Smooth muscle cell (in vitro differentiated cells): ENCODE data around the gene MRPL52. TPM values are rescaled to one million over a fixed set of nuclear protein-coding genes. Genes with fewer than 3 reads are reported as not detected.

Experiments
- DNase-seq: peaks from one replicate; lab custom pipeline; 2025; ENCODE audit not compliant: unreplicated experiment; lab: John Stamatoyannopoulos, UW
- H2AFZ ChIP-seq: fragments of 200-600 bp; sonication (generic); 2 replicates; pipeline ENCODE4 v1.6.0; 2016; ENCODE audit warnings: antibody characterized with exemption, low read depth, mild to moderate bottlenecking
- H3F3A ChIP-seq: fragments of 200-600 bp; sonication (generic); 2 replicates; pipeline ENCODE4 v1.6.0; 2017; ENCODE audit warnings: antibody characterized with exemption, low read depth
- H3K27ac ChIP-seq: fragments of 200-600 bp; sonication (generic); 2 replicates; pipeline ENCODE4 v1.5.1; 2016; ENCODE audit warnings: low read depth, mild to moderate bottlenecking
- H3K27me3 ChIP-seq: fragments of 200-600 bp; sonication (generic); 2 replicates; pipeline ENCODE4 v1.6.1; 2016; ENCODE audit warnings: low read depth, mild to moderate bottlenecking
- H3K36me3 ChIP-seq: fragments of 200-600 bp; sonication (generic); 2 replicates; pipeline ENCODE4 v1.5.1; 2016; ENCODE audit warnings: low read depth
- H3K4me1 ChIP-seq: fragments of 200-600 bp; sonication (generic); 2 replicates; pipeline ENCODE4 v1.5.1; 2016; ENCODE audit warnings: low read depth
- H3K4me2 ChIP-seq: fragments of 200-600 bp; sonication (generic); 2 replicates; pipeline ENCODE4 v1.6.0; 2016; ENCODE audit warnings: mild to moderate bottlenecking
- H3K4me3 ChIP-seq: fragments of 200-600 bp; sonication (generic); 2 replicates; pipeline ENCODE4 v1.5.1; 2016; ENCODE audit warnings: mild to moderate bottlenecking
- H3K79me2 ChIP-seq: fragments of 200-600 bp; sonication (generic); 2 replicates; pipeline ENCODE4 v1.6.0; 2016; ENCODE audit warnings: low read depth, mild to moderate bottlenecking
- H3K9ac ChIP-seq: fragments of 200-600 bp; sonication (generic); 2 replicates; pipeline ENCODE4 v1.6.0; 2016; ENCODE audit warnings: low read depth
- H3K9me3 ChIP-seq: fragments of 200-600 bp; sonication (generic); replicated peaks from 2 replicates; pipeline ENCODE4 v1.5.1; 2016; ENCODE audit warnings: low read depth
- H4K20me1 ChIP-seq: fragments of 200-600 bp; sonication (generic); 2 replicates; pipeline ENCODE4 v1.6.0; 2016; ENCODE audit warnings: low read depth
- WGBS: methylation state at CpG from one replicate; pipeline ENCODE4 v1.1.7; 2016; ENCODE audit warnings: low lambda C conversion rate; 5-methylcytosine and 5-hydroxymethylcytosine counted together
- polyA plus RNA-seq: library from polyadenylated mRNA; unstranded; fragments of >200 nt; fragmentation: Nextera tagmentation; extraction: Ambion mirVana; gene quantifications from 2 replicates; pipeline ENCODE4 v1.2.1, GENCODE V29; 2016
- total RNA-seq: library from RNA; depleted of rRNA; stranded (reverse); fragments of >200 nt; gene quantifications from 2 replicates; pipeline ENCODE4 v1.2.3, GENCODE V29; 2014
- TF ChIP-seq, protein P1 (sequence below): fragments of 200-600 bp; sonication (generic); IDR thresholded peaks from 2 replicates; pipeline ENCODE4 v1.5.1; 2017; ENCODE audit warnings: borderline replicate concordance, mild to moderate bottlenecking, antibody characterized with exemption; ENCODE audit not compliant: insufficient read depth, poor library complexity, severe bottlenecking

Gene MRPL52
- total and polyA plus RNA-seq, 2 experiments from 2014 or later = 220 to 274 TPM

GRCh38 chr14:22845821-22846625 lies 16.3 kb downstream of the MRPL52 start:
- peak overlapping the region; percentile 46 for H3K4me2 ChIP-seq
- 94% methylated on average over 18 of the region's 26 CpGs for WGBS
- peaks cover 40% of the 10 kb centered on the region for H4K20me1 ChIP-seq
- H3K27ac ChIP-seq = peak overlapping the region; percentile 100
- no peak for DNase-seq
- H3K9ac ChIP-seq = peak overlapping the region; percentile 80
- peaks cover 60% of the 10 kb centered on the region for H3F3A ChIP-seq
- no peaks in the 10 kb centered on the region for H3K36me3 ChIP-seq
- H3K9me3 ChIP-seq = no peaks in the 10 kb centered on the region
- peaks cover 37% of the 10 kb centered on the region for H3K79me2 ChIP-seq
- H3K4me1 ChIP-seq = peaks cover 21% of the 10 kb centered on the region
- H2AFZ ChIP-seq = no peak overlapping the region
- no peaks in the 10 kb centered on the region for H3K27me3 ChIP-seq
- TF ChIP-seq, protein P1, sequence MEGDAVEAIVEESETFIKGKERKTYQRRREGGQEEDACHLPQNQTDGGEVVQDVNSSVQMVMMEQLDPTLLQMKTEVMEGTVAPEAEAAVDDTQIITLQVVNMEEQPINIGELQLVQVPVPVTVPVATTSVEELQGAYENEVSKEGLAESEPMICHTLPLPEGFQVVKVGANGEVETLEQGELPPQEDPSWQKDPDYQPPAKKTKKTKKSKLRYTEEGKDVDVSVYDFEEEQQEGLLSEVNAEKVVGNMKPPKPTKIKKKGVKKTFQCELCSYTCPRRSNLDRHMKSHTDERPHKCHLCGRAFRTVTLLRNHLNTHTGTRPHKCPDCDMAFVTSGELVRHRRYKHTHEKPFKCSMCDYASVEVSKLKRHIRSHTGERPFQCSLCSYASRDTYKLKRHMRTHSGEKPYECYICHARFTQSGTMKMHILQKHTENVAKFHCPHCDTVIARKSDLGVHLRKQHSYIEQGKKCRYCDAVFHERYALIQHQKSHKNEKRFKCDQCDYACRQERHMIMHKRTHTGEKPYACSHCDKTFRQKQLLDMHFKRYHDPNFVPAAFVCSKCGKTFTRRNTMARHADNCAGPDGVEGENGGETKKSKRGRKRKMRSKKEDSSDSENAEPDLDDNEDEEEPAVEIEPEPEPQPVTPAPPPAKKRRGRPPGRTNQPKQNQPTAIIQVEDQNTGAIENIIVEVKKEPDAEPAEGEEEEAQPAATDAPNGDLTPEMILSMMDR = no peak
- H3K4me3 ChIP-seq = no peak overlapping the region

GRCh38 chr14:22846811-22847307 lies 17.2 kb downstream of the MRPL52 start:
- TF ChIP-seq, protein P1 = no peak
- H3K9me3 ChIP-seq = no peaks in the 10 kb centered on the region
- H3K4me1 ChIP-seq = peaks cover 24% of the 10 kb centered on the region
- WGBS = 86% methylated on average over 10 of the region's 11 CpGs
- H3K27ac ChIP-seq = peak overlapping the region; percentile 100
- peak overlapping the region; percentile 46 for H3K4me2 ChIP-seq
- H3K27me3 ChIP-seq = no peaks in the 10 kb centered on the region
- peaks cover 31% of the 10 kb centered on the region for H4K20me1 ChIP-seq
- no peaks in the 10 kb centered on the region for H3K36me3 ChIP-seq
- H2AFZ ChIP-seq = no peak overlapping the region
- H3K9ac ChIP-seq = peak overlapping the region; percentile 80
- H3K4me3 ChIP-seq = no peak overlapping the region
- H3K79me2 ChIP-seq = peaks cover 28% of the 10 kb centered on the region
- no peak for DNase-seq
- H3F3A ChIP-seq = peaks cover 67% of the 10 kb centered on the region

DNA sequence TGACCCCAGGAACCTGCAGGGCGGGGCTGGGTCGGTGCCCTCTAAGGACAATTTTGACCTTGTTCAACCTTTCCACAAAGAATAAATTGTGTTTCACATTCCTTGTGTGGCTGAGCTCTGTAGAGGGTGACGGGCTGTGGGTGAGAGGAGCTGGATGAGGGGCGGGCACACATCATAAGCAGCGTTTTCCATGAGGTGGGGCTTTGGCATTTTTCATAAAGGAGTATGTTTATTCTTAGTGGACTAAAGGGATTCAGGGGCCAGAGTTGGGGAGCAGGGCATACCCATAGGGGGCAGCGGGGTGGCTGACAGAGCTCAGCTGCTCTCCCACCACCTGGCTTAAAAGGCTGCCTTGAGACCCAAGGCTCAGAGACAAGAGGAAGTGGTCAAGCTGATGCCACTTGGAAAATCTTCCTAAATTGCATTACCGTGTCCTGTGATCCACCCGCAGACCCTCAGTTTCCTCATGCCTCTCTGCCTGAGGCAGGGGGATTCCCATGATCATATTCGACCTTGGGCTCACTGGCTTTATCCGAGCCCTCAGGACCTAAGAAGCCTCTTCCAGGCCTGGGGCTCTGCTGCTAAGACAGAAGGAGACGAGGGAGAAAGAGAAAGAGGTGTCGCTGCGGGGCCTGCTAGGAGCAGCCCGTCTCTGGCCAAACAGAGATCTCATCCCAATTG lies 18.1 kb downstream of the MRPL52 start:
- no peak for DNase-seq
- 32% methylated on average over 14 of the region's 14 CpGs for WGBS
- TF ChIP-seq, protein P1 = peak; percentile 9
- Histone ChIP-seq H3K4me3 (no peak overlapping the region), H3F3A (peaks cover 64% of the 10 kb centered on the region), H3K4me1 (peaks cover 27% of the 10 kb centered on the region), H3K27me3 (no peaks in the 10 kb centered on the region), H3K9me3 (no peaks in the 10 kb centered on the region), H3K27ac (peak overlapping the region; percentile 100), H3K79me2 (peaks cover 19% of the 10 kb centered on the region), H2AFZ (no peak overlapping the region), H4K20me1 (peaks cover 22% of the 10 kb centered on the region), H3K36me3 (no peaks in the 10 kb centered on the region), H3K9ac (peak overlapping the region; percentile 91), H3K4me2 (peak overlapping the region; percentile 77)
